T-cell (primary cell): ENCODE data around the gene TCERG1L. TPM values are rescaled to one million over a fixed set of nuclear protein-coding genes. Genes with fewer than 3 reads are reported as not detected.

Experiments
- ATAC-seq, 4 experiments: fragments of 200-7000 bp in 3 of 4; fragments of 150-1000 bp in 1 of 4; cut with Tn5 transposase; replicated peaks in 1 of 4; 1 replicate in 3 of 4; 2 replicates in 1 of 4; pipeline ENCODE4 v1.10.0; 2021; ENCODE audit warnings: moderate library complexity in 3 of 4, mild to moderate bottlenecking in 2 of 4, moderate number of reproducible peaks in 1 of 4
- CTCF ChIA-PET, 2 donors: fragments of 300-600 bp; sonication (Branson Sonifier 250); formaldehyde crosslinking; loops; one replicate each; lab custom pipeline; 2022; ENCODE audit warnings: antibody characterized with exemption in 2 of 2; lab: Charles Lee
- POLR2A ChIA-PET, 2 donors: fragments of 300-600 bp; sonication (Branson Sonifier 250); formaldehyde crosslinking; loops; one replicate each; lab custom pipeline; 2022; ENCODE audit warnings: antibody characterized with exemption in 2 of 2; lab: Charles Lee
- DNase-seq, 35 experiments: peaks; one replicate each; pipeline versions ENCODE4 v3.0.0 to v3.0.0-alpha.2; 2013 to 2023
- H3K27ac ChIP-seq: one replicate; pipeline ENCODE4 v1.5.1; 2013; ENCODE audit warnings: low read length
- H3K27me3 ChIP-seq, 2 experiments: replicated peaks in 1 of 2; 1 replicate in 1 of 2; 2 replicates in 1 of 2; pipeline versions ENCODE4 v1.6.1 to v1.7.0; 2013; ENCODE audit warnings: low read length in 1 of 2, mixed read lengths in 1 of 2; ENCODE audit not compliant: control insufficient read depth in 2 of 2, insufficient read depth in 2 of 2; ENCODE audit errors: extremely low read depth in 1 of 2
- H3K36me3 ChIP-seq, 2 donors: 1 replicate in 1 of 2; 2 replicates in 1 of 2; pipeline versions ENCODE4 v1.6.1 to v1.7.0; 2013; ENCODE audit warnings: low read length in 1 of 2; ENCODE audit not compliant: control insufficient read depth in 2 of 2, insufficient read depth in 1 of 2; ENCODE audit errors: extremely low read depth in 1 of 2
- H3K4me1 ChIP-seq, 2 experiments: 1 replicate in 1 of 2; 2 replicates in 1 of 2; pipeline versions ENCODE4 v1.6.1 to v1.7.0; 2013; ENCODE audit warnings: low read length in 2 of 2, mixed read lengths in 1 of 2; ENCODE audit not compliant: insufficient read depth in 2 of 2, control insufficient read depth in 1 of 2; ENCODE audit errors: extremely low read depth in 1 of 2
- H3K4me3 ChIP-seq, 2 donors: 1 replicate in 1 of 2; 2 replicates in 1 of 2; pipeline versions ENCODE4 v1.5.1 to v1.7.0; 2013; ENCODE audit warnings: mild to moderate bottlenecking in 2 of 2, low read length in 1 of 2, moderate library complexity in 1 of 2; ENCODE audit not compliant: control insufficient read depth in 1 of 2; ENCODE audit errors: extremely low read depth in 1 of 2
- H3K9me3 ChIP-seq: 2 replicates; pipeline ENCODE4 v1.7.0; 2013
- H3K27ac Mint-ChIP-seq, 2 donors: one replicate each; pipeline ENCODE4 v1.8.0; 2020 to 2021; ENCODE audit warnings: mild to moderate bottlenecking in 2 of 2, mixed read lengths in 2 of 2
- H3K27me3 Mint-ChIP-seq, 2 donors: one replicate each; pipeline ENCODE4 v1.8.0; 2021 to 2022; ENCODE audit warnings: mixed read lengths in 2 of 2
- H3K36me3 Mint-ChIP-seq: one replicate; pipeline ENCODE4 v1.8.0; 2021; ENCODE audit warnings: mixed read lengths
- H3K4me1 Mint-ChIP-seq, 3 donors: one replicate each; pipeline ENCODE4 v1.8.0; 2020 to 2022; ENCODE audit warnings: mixed read lengths in 3 of 3, mild to moderate bottlenecking in 1 of 3
- H3K4me3 Mint-ChIP-seq, 3 donors: one replicate each; pipeline ENCODE4 v1.8.0; 2020 to 2022; ENCODE audit warnings: mild to moderate bottlenecking in 3 of 3, mixed read lengths in 3 of 3, moderate library complexity in 3 of 3
- H3K9me3 Mint-ChIP-seq, 3 donors: one replicate each; pipeline ENCODE4 v1.8.0; 2020 to 2022; ENCODE audit warnings: mixed read lengths in 3 of 3
- WGBS: methylation state at CpG from one replicate; pipeline ENCODE4 v1.1.5; 2013; ENCODE audit warnings: missing lambda C conversion rate; ENCODE audit not compliant: insufficient coverage; 5-methylcytosine and 5-hydroxymethylcytosine counted together
- total RNA-seq, 35 experiments: library from RNA in 6 of 35; stranded (reverse) in 6 of 35; fragments of 120-200 nt in 1 of 35; gene quantifications; one replicate each; pipeline versions ENCODE4 v1.2.1 to v1.2.4 and lab custom pipeline; 2013 to 2026

The TCERG1L gene
- total RNA-seq, 5 donors from 2014 or later (not counting 1 experiment from before 2014, with no cell fraction given): 0.13 to 0.29 (median 0.21) TPM; not detected in 1

DNA sequence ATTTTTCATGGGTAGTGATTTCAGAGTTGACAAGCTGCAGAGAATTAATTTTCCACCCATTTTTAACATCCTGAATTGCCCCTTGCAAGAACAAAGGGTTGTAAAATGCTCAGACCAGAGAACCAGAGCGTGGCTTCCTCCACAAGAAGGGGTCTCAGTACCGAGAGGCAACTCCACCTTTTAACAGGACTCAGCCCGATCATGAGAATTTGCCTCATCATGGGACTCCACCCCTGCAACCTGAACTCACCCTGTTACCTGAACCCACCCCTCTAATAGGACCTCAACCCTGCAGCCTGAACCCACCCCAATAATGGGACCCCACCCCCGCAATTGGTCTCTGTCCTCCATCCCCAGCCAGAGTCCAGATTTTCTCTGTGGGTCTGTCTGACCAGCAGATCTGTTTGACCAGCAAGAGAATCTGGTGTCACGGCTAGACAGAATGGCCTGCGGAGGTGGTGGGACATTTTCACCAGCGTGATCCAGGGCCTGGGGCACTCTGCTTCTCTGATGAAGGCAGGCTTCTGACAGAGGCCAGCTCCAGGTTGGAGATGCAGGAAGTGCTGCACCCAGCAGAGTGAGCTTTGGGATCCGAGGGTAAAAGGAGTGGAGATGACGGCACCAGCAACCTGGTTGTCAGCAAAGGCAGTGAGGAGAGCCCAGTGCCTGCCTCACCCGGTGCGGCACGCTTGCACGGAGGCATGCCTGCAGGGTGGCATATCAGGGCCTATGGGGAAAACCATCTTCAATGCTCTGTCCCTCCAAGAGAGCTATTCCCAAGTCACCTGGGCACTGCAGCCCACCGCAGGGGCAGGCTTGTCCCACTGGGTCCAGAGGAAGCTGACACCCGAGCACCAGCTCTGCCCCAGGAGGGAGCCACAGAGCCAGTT is 136.6 kb downstream of the TCERG1L start:
- ChIA-PET CTCF (no interaction called here), POLR2A (no interaction called here)
- Mint-ChIP-seq H3K27me3 (no peaks in the 10 kb centered on the region), H3K4me3 (no peak overlapping the region), H3K9me3 (no peaks in the 10 kb centered on the region), H3K27ac (no peak overlapping the region), H3K36me3 (no peaks in the 10 kb centered on the region), H3K4me1 (no peaks in the 10 kb centered on the region)
- no peak for ATAC-seq
- H3K36me3 ChIP-seq: no peaks in the 10 kb centered on the region
- H3K9me3 ChIP-seq: no peaks in the 10 kb centered on the region
- DNase-seq: no peak
- WGBS: 83% methylated on average over 10 of the region's 15 CpGs
- H3K4me1 ChIP-seq: no peaks in the 10 kb centered on the region
- no peak overlapping the region for H3K27ac ChIP-seq
- peaks cover 0 to 10% of the 10 kb centered on the region in 2 experiments for H3K27me3 ChIP-seq
- no peak overlapping the region for H3K4me3 ChIP-seq

DNA sequence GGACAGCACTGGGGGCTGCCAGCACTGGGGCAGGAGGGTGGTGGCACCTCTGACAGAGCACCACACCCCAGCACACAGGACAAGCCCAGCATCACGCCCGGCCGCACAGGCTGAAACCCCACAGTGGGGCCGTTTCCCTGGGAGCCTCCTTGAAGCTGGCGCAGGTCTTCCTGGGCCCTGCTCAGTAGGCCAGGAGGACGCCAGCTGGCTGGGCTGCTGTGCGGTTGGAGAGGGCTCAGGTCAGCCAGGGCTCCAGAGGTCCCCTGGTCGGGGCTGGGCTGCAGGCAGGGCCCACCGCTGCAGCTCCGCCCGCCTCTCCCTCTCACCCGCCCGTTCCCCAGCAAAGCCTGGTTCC is 137.3 kb downstream of the TCERG1L start:
- ChIA-PET POLR2A (no interaction called here), CTCF (no interaction called here)
- Histone ChIP-seq H3K27ac (no peak overlapping the region), H3K27me3 (peaks cover 0 to 9% of the 10 kb centered on the region in 2 experiments), H3K4me3 (no peak overlapping the region), H3K4me1 (no peaks in the 10 kb centered on the region), H3K36me3 (no peaks in the 10 kb centered on the region), H3K9me3 (no peaks in the 10 kb centered on the region)
- H3K9me3 Mint-ChIP-seq: no peaks in the 10 kb centered on the region
- no peak overlapping the region for H3K27ac Mint-ChIP-seq
- DNase-seq (no peak), ATAC-seq (no peak)
- WGBS: 47% methylated on average over 9 of the region's 13 CpGs
- no peaks in the 10 kb centered on the region for H3K27me3 Mint-ChIP-seq
- no peaks in the 10 kb centered on the region for H3K4me1 Mint-ChIP-seq
- H3K36me3 Mint-ChIP-seq: no peaks in the 10 kb centered on the region
- no peak overlapping the region for H3K4me3 Mint-ChIP-seq

DNA sequence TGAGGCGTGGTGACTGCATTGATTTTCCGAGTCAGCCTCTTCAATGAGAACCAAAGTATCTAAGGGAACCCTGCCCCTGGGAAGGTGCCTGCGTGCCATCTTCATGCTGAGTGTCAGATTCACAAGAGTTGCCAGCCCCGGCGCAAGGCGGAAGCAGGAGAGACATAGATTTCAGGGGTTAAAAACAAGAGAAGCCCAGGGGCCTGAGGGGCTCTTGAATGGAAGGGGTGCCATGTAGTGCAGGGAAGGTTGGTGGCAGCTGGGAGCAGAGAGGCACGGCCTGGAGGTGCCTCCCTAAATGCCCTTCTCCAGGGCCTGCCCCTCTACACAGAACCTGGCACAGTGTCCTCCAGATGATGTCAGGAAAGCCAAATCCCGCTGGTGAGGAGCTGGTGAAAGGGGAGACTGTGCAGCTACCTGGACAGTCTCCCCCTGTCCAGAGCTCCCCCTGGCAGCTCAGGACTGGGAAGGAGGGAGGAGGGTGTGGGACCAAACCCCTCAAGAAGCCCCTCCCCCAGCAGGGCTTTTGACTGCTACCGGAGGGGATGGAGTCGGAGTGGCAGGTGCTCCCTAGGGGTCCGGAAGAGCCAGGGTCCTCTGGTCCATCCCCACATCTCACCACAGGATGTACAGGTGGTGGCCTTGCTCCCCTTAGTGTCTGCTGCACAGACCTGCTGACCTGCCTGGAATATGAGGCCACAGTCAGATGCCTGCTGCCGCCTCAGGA is 137.9 kb downstream of the TCERG1L start:
- Mint-ChIP-seq H3K27me3 (no peaks in the 10 kb centered on the region), H3K36me3 (no peaks in the 10 kb centered on the region), H3K27ac (no peak overlapping the region), H3K4me1 (no peaks in the 10 kb centered on the region), H3K9me3 (no peaks in the 10 kb centered on the region), H3K4me3 (no peak overlapping the region)
- no peak overlapping the region for H3K27ac ChIP-seq
- 88% methylated on average over 10 of the region's 12 CpGs for WGBS
- CTCF ChIA-PET: no interaction called here
- POLR2A ChIA-PET: no interaction called here
- no peaks in the 10 kb centered on the region for H3K4me1 ChIP-seq
- H3K4me3 ChIP-seq: no peak overlapping the region
- no peaks in the 10 kb centered on the region for H3K36me3 ChIP-seq
- no peak for ATAC-seq
- no peaks in the 10 kb centered on the region for H3K9me3 ChIP-seq
- no peak for DNase-seq
- H3K27me3 ChIP-seq: peaks cover 0 to 7% of the 10 kb centered on the region in 2 experiments

DNA sequence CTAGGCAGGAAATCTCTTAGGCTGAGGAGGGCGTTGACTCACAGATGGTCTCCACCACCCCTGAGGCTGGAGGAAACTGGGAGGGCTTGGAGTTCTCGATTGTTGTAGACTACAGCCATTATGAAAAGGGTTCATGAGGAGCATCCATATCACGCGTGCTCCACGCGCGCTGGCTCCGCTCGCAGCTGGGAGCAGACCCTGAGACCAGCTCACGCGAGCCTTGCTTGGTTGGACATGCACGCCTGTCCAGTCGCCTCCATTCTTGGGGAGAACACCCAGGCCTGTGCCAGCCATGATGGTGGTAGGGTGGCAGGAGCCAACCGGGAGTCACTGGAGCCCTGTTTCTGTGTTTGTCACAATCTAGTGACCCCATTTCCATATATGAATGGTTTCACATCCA is 139.1 kb downstream of the TCERG1L start:
- Mint-ChIP-seq H3K36me3 (no peaks in the 10 kb centered on the region), H3K27me3 (no peaks in the 10 kb centered on the region), H3K27ac (no peak overlapping the region), H3K4me3 (no peak overlapping the region), H3K4me1 (no peaks in the 10 kb centered on the region), H3K9me3 (no peaks in the 10 kb centered on the region)
- WGBS: 79% methylated on average over 7 of the region's 14 CpGs
- no peak overlapping the region for H3K4me3 ChIP-seq
- CTCF ChIA-PET: interaction anchor here in 1 of 2 donors (0.7 kb wide), 1 partner anchor 28 kb away, joined by 4 read pairs; no protein-coding TSS in a partner anchor
- H3K36me3 ChIP-seq: no peaks in the 10 kb centered on the region
- DNase-seq (no peak), ATAC-seq (no peak)
- no peak overlapping the region for H3K27ac ChIP-seq
- H3K9me3 ChIP-seq: no peaks in the 10 kb centered on the region
- no peaks in the 10 kb centered on the region for H3K4me1 ChIP-seq
- POLR2A ChIA-PET: no interaction called here
- peaks cover 0 to 14% of the 10 kb centered on the region in 2 experiments for H3K27me3 ChIP-seq

DNA sequence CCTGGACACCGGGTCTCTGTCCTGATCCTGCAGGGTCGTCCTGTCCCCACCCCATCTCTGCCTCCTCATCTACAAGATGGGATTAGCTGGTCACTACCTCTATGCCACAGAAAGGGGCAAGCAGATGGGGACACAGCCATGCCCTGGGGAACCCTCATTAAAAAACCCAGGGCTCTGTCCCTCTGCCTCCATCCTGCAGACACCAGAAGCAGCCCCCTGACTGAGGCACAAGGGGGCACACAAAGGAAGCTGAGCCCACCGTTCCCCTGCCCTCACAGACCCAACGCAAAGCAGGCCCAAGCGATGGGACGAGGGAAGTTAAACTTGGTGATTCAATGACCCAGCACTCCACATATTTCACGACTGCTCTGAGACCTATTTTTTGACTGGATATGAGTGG is 142.4 kb downstream of the TCERG1L start:
- ChIA-PET CTCF (no interaction called here), POLR2A (no interaction called here)
- 65% methylated on average over 4 of the region's 7 CpGs for WGBS
- Histone ChIP-seq H3K4me3 (no peak overlapping the region), H3K4me1 (no peaks in the 10 kb centered on the region), H3K27ac (no peak overlapping the region), H3K36me3 (no peaks in the 10 kb centered on the region), H3K27me3 (peaks cover 0 to 18% of the 10 kb centered on the region in 2 experiments), H3K9me3 (no peaks in the 10 kb centered on the region)
- DNase-seq (no peak), ATAC-seq (no peak)
- Mint-ChIP-seq H3K4me3 (no peak overlapping the region), H3K9me3 (no peaks in the 10 kb centered on the region), H3K4me1 (no peaks in the 10 kb centered on the region), H3K27ac (no peak overlapping the region), H3K36me3 (no peaks in the 10 kb centered on the region), H3K27me3 (no peaks in the 10 kb centered on the region)

DNA sequence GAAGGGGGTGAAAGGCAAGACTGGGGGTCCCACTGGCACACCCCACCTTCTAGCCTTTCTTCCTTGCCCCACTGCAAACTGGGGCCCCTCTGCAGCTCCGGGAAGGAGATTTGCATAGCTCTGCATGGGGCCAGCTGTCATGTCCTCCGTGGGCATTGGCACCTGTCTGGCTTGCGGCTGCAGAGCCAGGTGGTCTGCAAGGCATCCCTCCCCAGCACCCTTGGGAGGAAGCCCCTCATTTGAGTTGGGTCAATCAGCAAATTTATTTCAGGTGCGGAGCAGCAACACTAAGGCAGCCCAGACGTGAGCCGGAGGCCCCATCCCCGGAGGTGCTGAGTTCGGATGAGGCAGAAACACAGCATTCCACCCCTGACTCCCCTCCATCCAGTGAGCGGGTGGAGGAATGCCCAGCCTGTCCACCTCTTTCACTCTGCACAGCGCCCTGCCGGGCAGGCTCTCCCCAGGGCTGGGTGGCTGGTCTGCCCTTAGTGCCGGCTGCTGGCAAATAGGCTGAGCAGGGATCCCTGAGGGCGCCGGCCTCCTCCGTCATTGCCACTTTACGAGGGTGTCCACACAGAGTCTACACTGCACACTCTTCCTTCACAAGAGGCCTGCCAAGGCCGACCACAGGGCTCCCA is 143.2 kb downstream of the TCERG1L start:
- WGBS: 82% methylated on average over 13 of the region's 17 CpGs
- CTCF ChIA-PET: no interaction called here
- H3K4me1 Mint-ChIP-seq: peaks cover 0 to 2% (median 0%) of the 10 kb centered on the region in 3 donors
- H3K27ac Mint-ChIP-seq: no peak overlapping the region
- POLR2A ChIA-PET: no interaction called here
- peaks cover 0 to 16% of the 10 kb centered on the region in 2 experiments for H3K27me3 ChIP-seq
- no peaks in the 10 kb centered on the region for H3K27me3 Mint-ChIP-seq
- ATAC-seq (peak in 1 of 4 experiments; percentile 23), DNase-seq (peak in 1 of 35 experiments; percentile 1)
- no peaks in the 10 kb centered on the region for H3K9me3 ChIP-seq
- no peaks in the 10 kb centered on the region for H3K36me3 ChIP-seq
- no peaks in the 10 kb centered on the region for H3K36me3 Mint-ChIP-seq
- H3K4me3 Mint-ChIP-seq: no peak overlapping the region
- H3K27ac ChIP-seq: no peak overlapping the region
- no peaks in the 10 kb centered on the region for H3K9me3 Mint-ChIP-seq
- peaks cover 0 to 3% of the 10 kb centered on the region in 2 experiments for H3K4me1 ChIP-seq
- H3K4me3 ChIP-seq: no peak overlapping the region
